H9 (cell line): ENCODE measurements around the gene EPS15. TPM values are rescaled to one million over a fixed set of nuclear protein-coding genes. Genes with fewer than 3 reads are reported as not detected.

Experiments
- DNase-seq: peaks from one replicate; pipeline ENCODE4 v3.0.0-alpha.2; 2017
- H2AFZ ChIP-seq: one replicate; pipeline ENCODE4 v1.6.1; 2013; ENCODE audit warnings: mild to moderate bottlenecking, low read length, control low read depth, moderate library complexity
- H2AK5ac ChIP-seq: 2 replicates; pipeline ENCODE4 v1.6.1; 2013; ENCODE audit warnings: low read length, control low read depth, mixed read lengths; ENCODE audit not compliant: insufficient read length
- H2BK120ac ChIP-seq: one replicate; pipeline ENCODE4 v1.6.1; 2013; ENCODE audit warnings: low read depth, mild to moderate bottlenecking, low read length, control low read depth, inconsistent platforms; ENCODE audit not compliant: poor library complexity, severe bottlenecking
- H2BK12ac ChIP-seq: 2 replicates; pipeline ENCODE4 v1.6.1; 2013; ENCODE audit warnings: low read length, control low read depth, mixed read lengths, low read depth; ENCODE audit not compliant: insufficient read length
- H2BK15ac ChIP-seq: 2 replicates; pipeline ENCODE4 v1.6.1; 2013; ENCODE audit warnings: low read depth, low read length, control low read depth
- H2BK20ac ChIP-seq: one replicate; pipeline ENCODE4 v1.6.1; 2013; ENCODE audit warnings: low read depth, mild to moderate bottlenecking, low read length, control low read depth, inconsistent platforms; ENCODE audit not compliant: poor library complexity, severe bottlenecking
- H2BK5ac ChIP-seq: 2 replicates; pipeline ENCODE4 v1.6.1; 2013; ENCODE audit warnings: low read length, control low read depth, mixed read lengths; ENCODE audit not compliant: insufficient read length
- H3K14ac ChIP-seq: 2 replicates; pipeline ENCODE4 v1.6.1; 2013; ENCODE audit warnings: low read length, control low read depth; ENCODE audit not compliant: insufficient read depth
- H3K18ac ChIP-seq: 2 replicates; pipeline ENCODE4 v1.6.1; 2013; ENCODE audit warnings: low read depth, mild to moderate bottlenecking, mixed read lengths, low read length, control low read depth; ENCODE audit not compliant: insufficient read length
- H3K23ac ChIP-seq: 2 replicates; pipeline ENCODE4 v1.6.1; 2013; ENCODE audit warnings: low read length, control low read depth, mixed read lengths, low read depth; ENCODE audit not compliant: insufficient read length
- H3K23me2 ChIP-seq: 2 replicates; pipeline ENCODE4 v1.6.1; 2013; ENCODE audit warnings: low read depth, mild to moderate bottlenecking, mixed read lengths, low read length, control low read depth; ENCODE audit not compliant: insufficient read length, poor library complexity, severe bottlenecking
- H3K27ac ChIP-seq: 2 replicates; pipeline ENCODE4 v1.5.1; 2013; ENCODE audit warnings: low read length, control low read depth, mixed read lengths, low read depth; ENCODE audit not compliant: insufficient read length
- H3K27me3 ChIP-seq: 2 replicates; pipeline ENCODE4 v1.6.1; 2013; ENCODE audit warnings: low read length, control low read depth, inconsistent platforms; ENCODE audit not compliant: insufficient read depth
- H3K4ac ChIP-seq: 2 replicates; pipeline ENCODE4 v1.6.1; 2013; ENCODE audit warnings: low read depth, mild to moderate bottlenecking, control low read depth, inconsistent platforms, low read length, moderate library complexity
- H3K4me1 ChIP-seq: 2 replicates; pipeline ENCODE4 v1.6.1; 2013; ENCODE audit warnings: low read length, control low read depth, inconsistent platforms; ENCODE audit not compliant: insufficient read depth
- H3K4me2 ChIP-seq: 2 replicates; pipeline ENCODE4 v1.6.1; 2013; ENCODE audit warnings: low read length, control low read depth, mixed read lengths; ENCODE audit not compliant: insufficient read length, insufficient read depth
- H3K56ac ChIP-seq: 2 replicates; pipeline ENCODE4 v1.6.1; 2013; ENCODE audit warnings: low read depth, mild to moderate bottlenecking, mixed read lengths, low read length, control low read depth; ENCODE audit not compliant: insufficient read length
- H3K79me1 ChIP-seq: 2 replicates; pipeline ENCODE4 v1.6.1; 2013; ENCODE audit warnings: low read depth, mild to moderate bottlenecking, moderate library complexity, low read length, control low read depth, inconsistent platforms; ENCODE audit not compliant: insufficient read depth, poor library complexity, severe bottlenecking
- H3K79me2 ChIP-seq: 2 replicates; pipeline ENCODE4 v1.6.1; 2013; ENCODE audit warnings: low read length, control low read depth, inconsistent platforms; ENCODE audit not compliant: insufficient read depth
- H3K9ac ChIP-seq: 2 replicates; pipeline ENCODE4 v1.6.1; 2013; ENCODE audit warnings: low read length, control low read depth, mixed read lengths; ENCODE audit not compliant: insufficient read length; ENCODE audit errors: extremely low read depth
- H3K9me3 ChIP-seq: one replicate; pipeline ENCODE4 v1.6.1; 2013; ENCODE audit warnings: low read depth, low read length, inconsistent platforms; ENCODE audit not compliant: control insufficient read depth
- H3T11ph ChIP-seq: one replicate; pipeline ENCODE4 v1.6.1; 2013; ENCODE audit warnings: mild to moderate bottlenecking, low read length, control low read depth, inconsistent platforms
- H4K20me1 ChIP-seq: one replicate; pipeline ENCODE4 v1.6.1; 2013; ENCODE audit not compliant: control insufficient read depth, insufficient read length, insufficient read depth
- H4K5ac ChIP-seq: 2 replicates; pipeline ENCODE4 v1.6.1; 2013; ENCODE audit warnings: low read depth, mild to moderate bottlenecking, mixed read lengths, low read length, control low read depth; ENCODE audit not compliant: insufficient read length
- H4K8ac ChIP-seq: replicated peaks from 2 replicates; pipeline ENCODE4 v1.6.1; 2013; ENCODE audit warnings: low read length, control low read depth, mixed read lengths, low read depth; ENCODE audit not compliant: insufficient read length
- H4K91ac ChIP-seq: 2 replicates; pipeline ENCODE4 v1.6.1; 2013; ENCODE audit warnings: low read depth, mild to moderate bottlenecking, moderate library complexity, mixed read lengths, low read length, control low read depth; ENCODE audit not compliant: insufficient read length
- H3K27ac Mint-ChIP-seq, 3 experiments: 2 replicates in 2 of 3; 3 replicates in 1 of 3; pipeline ENCODE4 v1.8.0; 2020 to 2021; ENCODE audit warnings: mixed read lengths in 3 of 3, mild to moderate bottlenecking in 1 of 3, moderate library complexity in 1 of 3
- H3K27me3 Mint-ChIP-seq: 2 replicates; pipeline ENCODE4 v1.8.0; 2021; ENCODE audit warnings: low read depth, mild to moderate bottlenecking, moderate library complexity, mixed read lengths
- H3K36me3 Mint-ChIP-seq, 3 experiments: 2 replicates in 2 of 3; 3 replicates in 1 of 3; pipeline ENCODE4 v1.8.0; 2020 to 2021; ENCODE audit warnings: low read depth in 3 of 3, mixed read lengths in 3 of 3; ENCODE audit not compliant: insufficient read depth in 1 of 3
- H3K4me1 Mint-ChIP-seq, 2 experiments: 2 replicates each; pipeline ENCODE4 v1.8.0; 2020; ENCODE audit warnings: mixed read lengths in 2 of 2
- H3K4me3 Mint-ChIP-seq, 2 experiments: 2 replicates in 1 of 2; 3 replicates in 1 of 2; pipeline ENCODE4 v1.8.0; 2020 to 2021; ENCODE audit warnings: mild to moderate bottlenecking in 2 of 2, mixed read lengths in 2 of 2, moderate library complexity in 1 of 2
- H3K9me3 Mint-ChIP-seq, 2 experiments: 2 replicates in 1 of 2; 3 replicates in 1 of 2; pipeline ENCODE4 v1.8.0; 2020; ENCODE audit warnings: mild to moderate bottlenecking in 2 of 2, mixed read lengths in 2 of 2, moderate library complexity in 1 of 2
- WGBS: extraction: QIAGEN DNeasy Blood & Tissue Kit; methylation state at CpG from one replicate; pipeline ENCODE4 v1.1.7; 2013; ENCODE audit warnings: missing lambda C conversion rate, low lambda C conversion rate, mixed read lengths; ENCODE audit not compliant: insufficient read length; ENCODE audit errors: extremely low coverage; 5-methylcytosine and 5-hydroxymethylcytosine counted together
- total RNA-seq: library from RNA; stranded (reverse); gene quantifications from 2 replicates; pipeline ENCODE4 v1.2.1, GENCODE V29; 2021
- TF ChIP-seq, protein P1 (sequence below): fragments of 200-600 bp; sonication (generic); conservative IDR thresholded peaks from 3 replicates; pipeline ENCODE4 v1.8.0; 2021; ENCODE audit warnings: antibody characterized with exemption, mild to moderate bottlenecking

Gene EPS15
- total RNA-seq, 1 experiment from 2014 or later: 44.1 TPM

DNA sequence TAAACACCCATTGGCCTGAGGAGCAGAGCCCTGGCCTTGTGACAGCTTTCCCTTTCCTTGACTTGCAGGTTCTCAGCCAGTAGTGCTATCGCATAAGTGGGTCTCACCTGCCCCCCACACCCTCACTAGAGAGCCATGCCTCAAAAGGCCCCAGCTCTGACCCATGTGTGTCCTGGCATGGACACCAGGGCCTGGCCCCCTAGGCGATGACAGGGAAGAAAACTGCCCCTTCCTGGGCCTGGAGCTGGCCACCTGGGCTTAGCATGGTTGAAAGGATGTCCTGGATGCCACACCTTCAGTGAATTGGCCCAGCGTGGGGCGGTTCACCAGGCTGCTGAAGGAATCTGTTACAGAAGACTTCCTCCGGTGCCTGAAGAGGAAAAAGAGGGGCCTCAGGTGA is 207.2 kb downstream of the EPS15 start:
- Mint-ChIP-seq H3K9me3 (no peaks in the 10 kb centered on the region), H3K4me1 (peaks cover 8 to 11% of the 10 kb centered on the region in 2 experiments), H3K36me3 (no peaks in the 10 kb centered on the region), H3K27ac (peak overlapping the region in 1 of 3 experiments; percentile 40; a peak in 1 of 7 replicates), H3K4me3 (no peak overlapping the region; a peak in 1 of 5 replicates), H3K27me3 (no peaks in the 10 kb centered on the region; the same call in 1 of the 2 replicates)
- H3K9me3 ChIP-seq: no peaks in the 10 kb centered on the region
- no peaks in the 10 kb centered on the region for H3K79me2 ChIP-seq
- H3K23ac ChIP-seq: no peak overlapping the region
- no peaks in the 10 kb centered on the region for H3K23me2 ChIP-seq
- no peak overlapping the region for H3K18ac ChIP-seq
- no peaks in the 10 kb centered on the region for H4K20me1 ChIP-seq
- H4K8ac ChIP-seq: no peak overlapping the region
- H3K4me2 ChIP-seq: no peak overlapping the region
- no peaks in the 10 kb centered on the region for H3K4me1 ChIP-seq
- no peak overlapping the region for H4K91ac ChIP-seq
- no peak for DNase-seq
- no peak overlapping the region for H2AFZ ChIP-seq
- H3K79me1 ChIP-seq: no peaks in the 10 kb centered on the region
- TF ChIP-seq, protein P1, sequence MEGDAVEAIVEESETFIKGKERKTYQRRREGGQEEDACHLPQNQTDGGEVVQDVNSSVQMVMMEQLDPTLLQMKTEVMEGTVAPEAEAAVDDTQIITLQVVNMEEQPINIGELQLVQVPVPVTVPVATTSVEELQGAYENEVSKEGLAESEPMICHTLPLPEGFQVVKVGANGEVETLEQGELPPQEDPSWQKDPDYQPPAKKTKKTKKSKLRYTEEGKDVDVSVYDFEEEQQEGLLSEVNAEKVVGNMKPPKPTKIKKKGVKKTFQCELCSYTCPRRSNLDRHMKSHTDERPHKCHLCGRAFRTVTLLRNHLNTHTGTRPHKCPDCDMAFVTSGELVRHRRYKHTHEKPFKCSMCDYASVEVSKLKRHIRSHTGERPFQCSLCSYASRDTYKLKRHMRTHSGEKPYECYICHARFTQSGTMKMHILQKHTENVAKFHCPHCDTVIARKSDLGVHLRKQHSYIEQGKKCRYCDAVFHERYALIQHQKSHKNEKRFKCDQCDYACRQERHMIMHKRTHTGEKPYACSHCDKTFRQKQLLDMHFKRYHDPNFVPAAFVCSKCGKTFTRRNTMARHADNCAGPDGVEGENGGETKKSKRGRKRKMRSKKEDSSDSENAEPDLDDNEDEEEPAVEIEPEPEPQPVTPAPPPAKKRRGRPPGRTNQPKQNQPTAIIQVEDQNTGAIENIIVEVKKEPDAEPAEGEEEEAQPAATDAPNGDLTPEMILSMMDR: no peak
- no peak overlapping the region for H3K27ac ChIP-seq
- H3K56ac ChIP-seq: no peak overlapping the region
- no peak overlapping the region for H3K4ac ChIP-seq
- no peak overlapping the region for H2AK5ac ChIP-seq
- WGBS: no CpG with 5 or more reads among the region's 5 CpGs
- no peak overlapping the region for H4K5ac ChIP-seq
- no peak overlapping the region for H2BK12ac ChIP-seq
- H3T11ph ChIP-seq: no peak overlapping the region
- H3K14ac ChIP-seq: no peak overlapping the region
- H3K9ac ChIP-seq: no peak overlapping the region
- no peak overlapping the region for H2BK120ac ChIP-seq
- no peaks in the 10 kb centered on the region for H3K27me3 ChIP-seq
- no peak overlapping the region for H2BK20ac ChIP-seq
- H2BK5ac ChIP-seq: no peak overlapping the region
- H2BK15ac ChIP-seq: no peak overlapping the region
